Fibroblast of lung (primary cell): ENCODE data around the gene ARHGAP18. TPM values are rescaled to one million over a fixed set of nuclear protein-coding genes. Genes with fewer than 3 reads are reported as not detected.
A peak's percentile ranks its signal among the peaks of the same experiment; 100 is the strongest.

Source experiments
- DNase-seq, 2 donors: peaks; one replicate each; pipeline versions ENCODE4 v3.0.0 to v3.0.0-alpha.2; 2010; ENCODE audit warnings: low read depth in 2 of 2
- H2AFZ ChIP-seq: 2 replicates; pipeline ENCODE4 v1.5.1; 2012; ENCODE audit warnings: low read length, control low read depth, inconsistent platforms
- H3K27ac ChIP-seq: 2 replicates; pipeline ENCODE4 v1.5.1; 2011; ENCODE audit warnings: low read length, control low read depth; ENCODE audit not compliant: insufficient read depth
- H3K27me3 ChIP-seq: 2 replicates; pipeline ENCODE4 v1.5.1; 2011; ENCODE audit warnings: mild to moderate bottlenecking, low read length; ENCODE audit not compliant: control insufficient read depth, insufficient read depth
- H3K36me3 ChIP-seq: 2 replicates; pipeline ENCODE4 v1.5.1; 2011; ENCODE audit warnings: low read length; ENCODE audit not compliant: control insufficient read depth, insufficient read depth
- H3K4me1 ChIP-seq: 2 replicates; pipeline ENCODE4 v1.5.1; 2011; ENCODE audit warnings: low read length; ENCODE audit not compliant: control insufficient read depth, insufficient read depth; ENCODE audit errors: extremely low read depth
- H3K4me2 ChIP-seq: 2 replicates; pipeline ENCODE4 v1.5.1; 2011; ENCODE audit warnings: low read length, control low read depth; ENCODE audit not compliant: insufficient read depth; ENCODE audit errors: extremely low read depth
- H3K4me3 ChIP-seq, 4 experiments: fragments of 200-600 bp in 1 of 4; sonication (generic) in 1 of 4; replicated peaks in 1 of 4; 2 replicates each; pipeline ENCODE4 v1.5.1; 2011 to 2016; ENCODE audit warnings: low read length in 4 of 4, low read depth in 3 of 4, mild to moderate bottlenecking in 3 of 4, control low read depth in 2 of 4, inconsistent platforms in 1 of 4, mixed read lengths in 1 of 4; ENCODE audit not compliant: insufficient read depth in 1 of 4; ENCODE audit errors: control extremely low read depth in 1 of 4
- H3K79me2 ChIP-seq: 2 replicates; pipeline ENCODE4 v1.5.1; 2012; ENCODE audit warnings: mild to moderate bottlenecking, low read length, inconsistent platforms; ENCODE audit not compliant: control insufficient read depth, insufficient read depth
- H3K9ac ChIP-seq: 2 replicates; pipeline ENCODE4 v1.5.1; 2011; ENCODE audit warnings: mild to moderate bottlenecking, low read length, control low read depth; ENCODE audit not compliant: insufficient read depth
- H3K9me3 ChIP-seq: 2 replicates; pipeline ENCODE4 v1.5.1; 2012; ENCODE audit warnings: low read depth, low read length; ENCODE audit not compliant: control insufficient read depth, insufficient read depth
- H4K20me1 ChIP-seq: 2 replicates; pipeline ENCODE4 v1.5.1; 2011; ENCODE audit warnings: low read length; ENCODE audit not compliant: control insufficient read depth, insufficient read depth; ENCODE audit errors: extremely low read depth
- EZH2 ChIP-seq: IDR thresholded peaks from 2 replicates; pipeline ENCODE4 v1.5.1; 2012; ENCODE audit warnings: low read length, control low read depth, mild to moderate bottlenecking; ENCODE audit errors: missing control alignments
- polyA plus RNA-seq, 2 donors: library from polyadenylated mRNA; depleted of rRNA in 1 of 2; stranded (reverse) in 1 of 2; unstranded in 1 of 2; fragments of >200 nt; gene quantifications; 2 replicates each; pipeline ENCODE4 v1.2.1, GENCODE V29; 2011 to 2012; ENCODE audit warnings: missing spikeins in 1 of 2
- total RNA-seq: library from RNA; depleted of rRNA; stranded (reverse); fragments of >200 nt; gene quantifications from 2 replicates; pipeline ENCODE4 v1.2.1, GENCODE V29; 2014
- TF ChIP-seq, protein P1 (sequence below), 2 donors: IDR thresholded peaks in 1 of 2; conservative IDR thresholded peaks in 1 of 2; 1 replicate in 1 of 2; 2 replicates in 1 of 2; pipeline ENCODE4 v1.5.1; 2011 to 2012; ENCODE audit warnings: low read length in 2 of 2, control low read depth in 1 of 2, inconsistent platforms in 1 of 2, low read depth in 1 of 2, mild to moderate bottlenecking in 1 of 2

ARHGAP18 gene
- total and polyA plus RNA-seq, 2 donors (not counting 1 experiment from before 2014, with no cell fraction given) = 18.6 to 38.3 TPM

DNA sequence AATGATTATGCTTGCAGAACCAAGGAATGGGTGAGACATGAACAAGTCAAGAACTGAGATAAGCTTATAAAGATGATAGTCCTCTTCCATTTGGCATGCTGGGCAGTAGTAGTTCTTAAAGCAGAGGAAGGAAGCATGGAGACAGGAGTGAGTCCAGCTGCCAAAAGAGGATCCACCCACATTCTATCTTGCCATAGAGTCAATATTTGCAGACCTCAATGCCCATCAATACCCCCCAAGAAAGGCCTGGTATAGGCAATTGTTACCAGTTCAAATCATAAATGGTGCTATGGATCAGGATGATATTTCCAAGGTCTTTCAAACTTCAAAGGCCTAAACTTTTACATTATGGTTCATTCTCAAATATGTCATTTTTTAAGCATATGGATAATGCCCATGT lies 4.8 kb downstream of the ARHGAP18 start:
- Histone ChIP-seq H4K20me1 (no peaks in the 10 kb centered on the region), H3K36me3 (no peaks in the 10 kb centered on the region), H3K4me1 (peaks cover 9% of the 10 kb centered on the region), H2AFZ (no peak overlapping the region), H3K27ac (no peak overlapping the region), H3K9ac (no peak overlapping the region), H3K79me2 (peaks cover 87% of the 10 kb centered on the region), H3K4me2 (peak overlapping the region; percentile 27), H3K27me3 (no peaks in the 10 kb centered on the region), H3K9me3 (no peaks in the 10 kb centered on the region), H3K4me3 (no peak overlapping the region)
- no peak for DNase-seq
- no peak for TF ChIP-seq EZH2
- TF ChIP-seq, protein P1, sequence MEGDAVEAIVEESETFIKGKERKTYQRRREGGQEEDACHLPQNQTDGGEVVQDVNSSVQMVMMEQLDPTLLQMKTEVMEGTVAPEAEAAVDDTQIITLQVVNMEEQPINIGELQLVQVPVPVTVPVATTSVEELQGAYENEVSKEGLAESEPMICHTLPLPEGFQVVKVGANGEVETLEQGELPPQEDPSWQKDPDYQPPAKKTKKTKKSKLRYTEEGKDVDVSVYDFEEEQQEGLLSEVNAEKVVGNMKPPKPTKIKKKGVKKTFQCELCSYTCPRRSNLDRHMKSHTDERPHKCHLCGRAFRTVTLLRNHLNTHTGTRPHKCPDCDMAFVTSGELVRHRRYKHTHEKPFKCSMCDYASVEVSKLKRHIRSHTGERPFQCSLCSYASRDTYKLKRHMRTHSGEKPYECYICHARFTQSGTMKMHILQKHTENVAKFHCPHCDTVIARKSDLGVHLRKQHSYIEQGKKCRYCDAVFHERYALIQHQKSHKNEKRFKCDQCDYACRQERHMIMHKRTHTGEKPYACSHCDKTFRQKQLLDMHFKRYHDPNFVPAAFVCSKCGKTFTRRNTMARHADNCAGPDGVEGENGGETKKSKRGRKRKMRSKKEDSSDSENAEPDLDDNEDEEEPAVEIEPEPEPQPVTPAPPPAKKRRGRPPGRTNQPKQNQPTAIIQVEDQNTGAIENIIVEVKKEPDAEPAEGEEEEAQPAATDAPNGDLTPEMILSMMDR (conservative IDR thresholded peaks at IDR 0.05 in 1 of 2, IDR thresholded peaks at IDR 0.05 in 1 of 2; ENCODE audit: low read depth in 1 of 2, low read length in 2 of 2) = no peak

DNA sequence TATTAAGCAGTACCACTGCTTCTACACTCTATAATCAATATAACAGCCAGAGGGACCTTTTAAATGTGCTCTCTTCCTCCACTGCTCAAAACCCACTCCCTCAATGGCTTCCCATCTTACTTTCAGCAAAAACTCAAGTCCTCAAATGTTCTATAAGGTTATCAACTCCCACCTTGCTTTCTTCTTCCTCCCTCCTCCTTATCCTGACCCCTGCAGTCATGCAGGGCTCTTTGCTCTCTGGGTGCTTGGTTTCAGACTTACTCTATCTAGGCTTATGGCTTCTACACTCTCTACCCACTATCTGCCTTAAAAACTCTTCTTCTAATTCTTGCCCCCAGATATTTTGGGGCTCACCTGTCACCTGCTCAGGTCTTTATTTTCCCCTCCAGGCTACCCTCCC lies 5.3 kb downstream of the ARHGAP18 start:
- Histone ChIP-seq H3K4me1 (peaks cover 9% of the 10 kb centered on the region), H3K36me3 (no peaks in the 10 kb centered on the region)

DNA sequence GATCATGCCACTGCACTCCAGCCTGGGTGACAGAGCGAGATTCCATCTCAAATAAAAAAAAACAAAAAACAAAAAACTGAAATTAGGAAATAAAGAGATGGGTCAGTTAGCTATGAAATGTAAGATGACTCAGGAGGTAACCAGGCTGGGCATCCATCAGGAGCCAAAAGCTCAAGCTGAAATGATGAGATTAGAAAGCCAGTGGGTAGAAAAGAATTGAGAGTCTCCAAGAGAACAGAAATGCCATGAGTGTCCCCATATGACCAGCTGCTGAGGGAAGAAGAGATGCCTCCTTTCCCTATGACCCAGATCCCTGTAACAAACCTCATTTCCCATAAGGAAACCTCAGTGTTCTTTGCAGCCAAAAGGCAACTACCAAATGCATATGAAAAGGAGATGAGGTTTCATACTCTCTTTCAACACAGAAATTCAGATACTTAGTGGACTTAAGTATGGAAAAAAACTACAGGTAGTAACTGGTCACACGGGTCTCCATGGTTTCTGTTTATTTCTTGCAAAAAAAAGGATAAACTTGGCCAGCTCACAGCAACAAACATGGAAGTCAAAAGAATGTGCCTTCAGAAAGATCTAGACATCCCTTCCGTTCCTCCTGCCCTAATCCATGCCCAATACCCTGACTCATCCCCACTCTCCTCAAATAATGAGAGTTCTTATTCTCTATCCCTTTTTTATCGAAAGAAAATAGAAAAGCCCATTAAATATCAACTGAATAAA lies 8.1 kb downstream of the ARHGAP18 start:
- Histone ChIP-seq H3K27ac (peak overlapping the region; percentile 45), H3K36me3 (no peaks in the 10 kb centered on the region), H3K4me1 (peaks cover 6% of the 10 kb centered on the region), H4K20me1 (no peaks in the 10 kb centered on the region), H3K9me3 (no peaks in the 10 kb centered on the region), H3K9ac (no peak overlapping the region), H3K79me2 (peaks cover 88% of the 10 kb centered on the region), H2AFZ (no peak overlapping the region), H3K4me2 (peak overlapping the region; percentile 4), H3K27me3 (no peaks in the 10 kb centered on the region), H3K4me3 (no peak overlapping the region)
- DNase-seq = peak; percentile 50 to 63
- TF ChIP-seq, protein P1 (conservative IDR thresholded peaks at IDR 0.05 in 1 of 2, IDR thresholded peaks at IDR 0.05 in 1 of 2; ENCODE audit: low read depth in 1 of 2, low read length in 2 of 2) = no peak
- no peak for TF ChIP-seq EZH2

More for the DNA sequence above, 5.3 kb downstream of the ARHGAP18 start:
- H2AFZ ChIP-seq = no peak overlapping the region
- H3K27me3 ChIP-seq = no peaks in the 10 kb centered on the region
- peak overlapping the region; percentile 18 for H3K4me2 ChIP-seq
- no peak overlapping the region for H3K9ac ChIP-seq
- H3K27ac ChIP-seq = no peak overlapping the region
- peaks cover 89% of the 10 kb centered on the region for H3K79me2 ChIP-seq
- DNase-seq = no peak
- TF ChIP-seq, protein P1 (conservative IDR thresholded peaks at IDR 0.05 in 1 of 2, IDR thresholded peaks at IDR 0.05 in 1 of 2; ENCODE audit: low read depth in 1 of 2, low read length in 2 of 2) = no peak
- TF ChIP-seq EZH2 = no peak
- H3K4me3 ChIP-seq = no peak overlapping the region
- H3K9me3 ChIP-seq = no peaks in the 10 kb centered on the region
- no peaks in the 10 kb centered on the region for H4K20me1 ChIP-seq
